Astrocyte (in vitro differentiated cells and primary cell): ENCODE measurements around the gene TAF11L12.

Source experiments
- CTCF ChIP-seq: IDR thresholded peaks from 2 replicates; pipeline ENCODE4 v1.5.1; 2011; ENCODE audit warnings: low read depth, mild to moderate bottlenecking, inconsistent platforms, low read length, moderate library complexity; ENCODE audit not compliant: insufficient read depth
- EZH2 ChIP-seq: IDR thresholded peaks from 2 replicates; pipeline ENCODE4 v1.6.1; 2012; ENCODE audit warnings: mild to moderate bottlenecking, low read length, inconsistent platforms; ENCODE audit not compliant: insufficient read depth

- TF ChIP-seq CTCF = no peak
- no peak for TF ChIP-seq EZH2
Observed at GRCh38 chr5:17604951-17605350, 5.2 kb upstream of the TAF11L12 start.
